OCI-LY3 (cell line): ENCODE data around the gene WNT7B.

Source experiments
- H2AFZ ChIP-seq: fragments of 200-600, 300-600 bp; shearing (Covaris generic); 2 replicates; pipeline ENCODE4 v1.6.0; 2014; ENCODE audit warnings: antibody characterized with exemption, low read depth, low read length
- H3K27ac ChIP-seq: fragments of 200-600, 300-600 bp; sonication (generic); 2 replicates; pipeline ENCODE4 v1.5.1; 2014; ENCODE audit warnings: mild to moderate bottlenecking, low read length, moderate library complexity, mixed read lengths
- H3K27me3 ChIP-seq: fragments of 200-600, 300-600 bp; sonication (generic); 2 replicates; pipeline ENCODE4 v1.6.1; 2014; ENCODE audit warnings: low read depth, low read length, mixed read lengths
- H3K36me3 ChIP-seq: fragments of 200-600, 300-600 bp; sonication (generic); replicated peaks from 2 replicates; pipeline ENCODE3; 2014; ENCODE audit warnings: low read depth, low read length, mixed read lengths
- H3K4me1 ChIP-seq: fragments of 300-600, 200-600 bp; sonication (generic); 2 replicates; pipeline ENCODE4 v1.6.1; 2014; ENCODE audit warnings: low read length, mixed read lengths
- H3K4me2 ChIP-seq: fragments of 200-600, 300-600 bp; sonication (generic); 2 replicates; pipeline ENCODE4 v1.6.1; 2014; ENCODE audit warnings: low read length, mixed read lengths
- H3K4me3 ChIP-seq: fragments of 300-600, 200-600 bp; sonication (generic); 2 replicates; pipeline ENCODE4 v1.5.1; 2014; ENCODE audit warnings: antibody characterized with exemption, mild to moderate bottlenecking, low read length, moderate library complexity
- H3K79me2 ChIP-seq: fragments of 300-600, 200-600 bp; shearing (Covaris generic); 2 replicates; pipeline ENCODE4 v1.6.1; 2014; ENCODE audit warnings: mild to moderate bottlenecking, low read length, mixed read lengths
- H3K9ac ChIP-seq: fragments of 300-600, 200-600 bp; shearing (Covaris generic); 2 replicates; pipeline ENCODE4 v1.6.0; 2014; ENCODE audit warnings: mild to moderate bottlenecking, low read length, moderate library complexity
- H3K9me3 ChIP-seq: fragments of 200-600, 300-600 bp; shearing (Covaris generic); 2 replicates; pipeline ENCODE4 v1.6.1; 2014; ENCODE audit warnings: low read length, mixed read lengths; ENCODE audit not compliant: insufficient read depth
- H4K20me1 ChIP-seq: fragments of 200-600, 300-600 bp; sonication (generic); 2 replicates; pipeline ENCODE4 v1.6.1; 2016; ENCODE audit warnings: low read length, mixed read lengths; ENCODE audit not compliant: insufficient read depth
- EZH2phosphoT487 ChIP-seq: fragments of 200-600 bp; shearing (Covaris generic); IDR thresholded peaks from 2 replicates; pipeline ENCODE4 v1.6.1; 2018; ENCODE audit warnings: antibody characterized with exemption, mixed run types, low read depth
- TF ChIP-seq, protein P1 (sequence below): fragments of 200-600, 300-600 bp; sonication (generic); IDR thresholded peaks from 2 replicates; pipeline ENCODE4 v1.5.1; 2014; ENCODE audit warnings: antibody characterized with exemption, low read length, low read depth

Gene WNT7B

GRCh38 chr22:45963821-45964220, 13.1 kb downstream of the WNT7B start:
- Histone ChIP-seq H4K20me1 (no peaks in the 10 kb centered on the region), H3K4me3 (no peak overlapping the region), H3K4me1 (peaks cover 13% of the 10 kb centered on the region), H3K9ac (no peak overlapping the region), H3K27me3 (peaks cover 23% of the 10 kb centered on the region), H3K79me2 (no peaks in the 10 kb centered on the region), H3K36me3 (no peaks in the 10 kb centered on the region), H3K27ac (no peak overlapping the region), H2AFZ (no peak overlapping the region), H3K9me3 (no peaks in the 10 kb centered on the region), H3K4me2 (no peak overlapping the region)
- TF ChIP-seq, protein P1, sequence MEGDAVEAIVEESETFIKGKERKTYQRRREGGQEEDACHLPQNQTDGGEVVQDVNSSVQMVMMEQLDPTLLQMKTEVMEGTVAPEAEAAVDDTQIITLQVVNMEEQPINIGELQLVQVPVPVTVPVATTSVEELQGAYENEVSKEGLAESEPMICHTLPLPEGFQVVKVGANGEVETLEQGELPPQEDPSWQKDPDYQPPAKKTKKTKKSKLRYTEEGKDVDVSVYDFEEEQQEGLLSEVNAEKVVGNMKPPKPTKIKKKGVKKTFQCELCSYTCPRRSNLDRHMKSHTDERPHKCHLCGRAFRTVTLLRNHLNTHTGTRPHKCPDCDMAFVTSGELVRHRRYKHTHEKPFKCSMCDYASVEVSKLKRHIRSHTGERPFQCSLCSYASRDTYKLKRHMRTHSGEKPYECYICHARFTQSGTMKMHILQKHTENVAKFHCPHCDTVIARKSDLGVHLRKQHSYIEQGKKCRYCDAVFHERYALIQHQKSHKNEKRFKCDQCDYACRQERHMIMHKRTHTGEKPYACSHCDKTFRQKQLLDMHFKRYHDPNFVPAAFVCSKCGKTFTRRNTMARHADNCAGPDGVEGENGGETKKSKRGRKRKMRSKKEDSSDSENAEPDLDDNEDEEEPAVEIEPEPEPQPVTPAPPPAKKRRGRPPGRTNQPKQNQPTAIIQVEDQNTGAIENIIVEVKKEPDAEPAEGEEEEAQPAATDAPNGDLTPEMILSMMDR: no peak
- TF ChIP-seq EZH2phosphoT487: no peak

DNA sequence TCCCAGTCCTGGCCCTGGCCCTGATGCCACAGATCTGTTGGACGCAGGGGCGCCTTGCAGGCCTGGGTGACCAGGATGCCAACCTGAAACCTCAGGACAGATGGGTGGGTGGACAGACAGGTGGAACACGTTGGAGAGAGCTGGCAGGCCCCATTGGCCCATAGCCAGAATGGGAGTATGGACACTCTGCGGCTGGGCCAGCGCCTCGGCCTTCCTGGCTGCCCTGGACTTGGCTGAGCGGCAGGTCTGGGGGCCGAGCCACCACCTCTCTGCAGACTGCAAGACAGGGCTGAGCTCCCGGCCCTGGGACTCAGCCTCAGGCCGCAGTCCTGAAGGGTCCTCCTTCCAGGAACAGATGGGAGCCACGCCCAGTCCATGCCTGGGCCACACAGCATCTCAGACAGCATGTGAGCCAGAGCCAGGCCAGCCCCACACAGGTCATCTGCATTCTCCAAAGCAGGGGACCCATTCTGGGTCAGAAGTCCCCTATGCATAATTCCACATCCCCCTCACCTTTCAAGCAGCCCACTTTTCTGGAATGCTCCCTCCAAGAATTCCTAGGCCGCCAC, 14.1 kb downstream of the WNT7B start:
- Histone ChIP-seq H3K4me3 (no peak overlapping the region), H4K20me1 (no peaks in the 10 kb centered on the region), H2AFZ (no peak overlapping the region), H3K4me1 (peaks cover 13% of the 10 kb centered on the region), H3K4me2 (no peak overlapping the region), H3K9me3 (no peaks in the 10 kb centered on the region), H3K36me3 (no peaks in the 10 kb centered on the region), H3K27me3 (peaks cover 31% of the 10 kb centered on the region), H3K79me2 (no peaks in the 10 kb centered on the region), H3K27ac (no peak overlapping the region), H3K9ac (no peak overlapping the region)
- TF ChIP-seq EZH2phosphoT487: no peak
- TF ChIP-seq, protein P1: no peak

DNA sequence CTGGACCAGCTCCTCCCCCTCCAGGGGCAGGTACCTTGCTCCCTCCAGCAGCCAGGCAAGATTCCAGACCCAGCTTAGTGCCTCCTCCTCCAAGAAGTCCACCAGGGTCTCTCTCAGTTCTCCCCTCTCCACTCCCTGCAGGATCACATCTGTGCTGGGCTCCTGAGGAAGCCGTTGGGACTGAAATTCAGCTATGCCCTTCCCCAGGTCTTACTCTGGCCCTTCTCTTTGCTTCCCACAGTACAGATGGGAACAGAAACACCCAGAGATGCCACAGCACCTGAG, 14.6 kb downstream of the WNT7B start:
- no peak overlapping the region for H3K9ac ChIP-seq
- no peak overlapping the region for H3K27ac ChIP-seq
- H3K27me3 ChIP-seq: peaks cover 34% of the 10 kb centered on the region
- H3K79me2 ChIP-seq: no peaks in the 10 kb centered on the region
- TF ChIP-seq, protein P1: no peak
- no peak for TF ChIP-seq EZH2phosphoT487
- H3K9me3 ChIP-seq: no peaks in the 10 kb centered on the region
- H4K20me1 ChIP-seq: no peaks in the 10 kb centered on the region
- H3K4me3 ChIP-seq: no peak overlapping the region
- H3K4me1 ChIP-seq: peaks cover 13% of the 10 kb centered on the region
- H3K36me3 ChIP-seq: no peaks in the 10 kb centered on the region
- H2AFZ ChIP-seq: no peak overlapping the region
- H3K4me2 ChIP-seq: no peak overlapping the region

- H3K4me3 ChIP-seq: no peak overlapping the region
- no peaks in the 10 kb centered on the region for H3K9me3 ChIP-seq
- no peak for TF ChIP-seq EZH2phosphoT487
- TF ChIP-seq, protein P1: no peak
- H2AFZ ChIP-seq: no peak overlapping the region
- H3K27me3 ChIP-seq: peaks cover 38% of the 10 kb centered on the region
- no peak overlapping the region for H3K9ac ChIP-seq
- H3K27ac ChIP-seq: no peak overlapping the region
- H3K36me3 ChIP-seq: no peaks in the 10 kb centered on the region
- H3K4me2 ChIP-seq: no peak overlapping the region
- no peaks in the 10 kb centered on the region for H4K20me1 ChIP-seq
- H3K4me1 ChIP-seq: peaks cover 13% of the 10 kb centered on the region
- no peaks in the 10 kb centered on the region for H3K79me2 ChIP-seq
These were observed 15.1 kb downstream of the WNT7B start for GRCh38 chr22:45961679-45962433.
